ENCODE measurements around the gene TMC1.
"Not testable (repeated sequence)": the region's sequence is repeated elsewhere in the genome, so short reads cannot be mapped to it uniquely, and the experiment has no call there.

Gene TMC1

GRCh38 chr9:72537011-72537545 is 15.7 kb downstream of the TMC1 start:
- no peak overlapping the region for H3K4me3 ChIP-seq (ENCODE audit: low read depth, low read length)
- in situ Hi-C loops (cut with HindIII; ENCODE audit: low sequenced_read_pairs), result no loop called here
- no peak for TF ChIP-seq CTCF (IDR thresholded peaks at IDR 0.05; ENCODE audit: low read depth, low read length, missing control alignments)
- no peak for DNase-seq (ENCODE audit: low read depth)

- no peak overlapping the region for H3K4me3 ChIP-seq (ENCODE audit: low read depth, low read length)
- no peak for TF ChIP-seq CTCF (IDR thresholded peaks at IDR 0.05; ENCODE audit: low read depth, low read length, missing control alignments)
- DNase-seq (ENCODE audit: low read depth), result no peak
- in situ Hi-C loops (cut with HindIII; ENCODE audit: low sequenced_read_pairs), result no loop called here
Measured at GRCh38 chr9:72537671-72538070, 16.3 kb downstream of the TMC1 start.

GRCh38 chr9:72538921-72539702 is 17.7 kb downstream of the TMC1 start:
- DNase-seq (ENCODE audit: low read depth), result no peak
- no peak overlapping the region for H3K4me3 ChIP-seq (ENCODE audit: low read depth, low read length)
- in situ Hi-C loops (cut with HindIII; ENCODE audit: low sequenced_read_pairs), result no loop called here
- no peak for TF ChIP-seq CTCF (IDR thresholded peaks at IDR 0.05; ENCODE audit: low read depth, low read length, missing control alignments)

GRCh38 chr9:72539824-72540347 is 18.5 kb downstream of the TMC1 start:
- DNase-seq (ENCODE audit: low read depth), result no peak
- in situ Hi-C loops (cut with HindIII; ENCODE audit: low sequenced_read_pairs), result no loop called here
- no peak overlapping the region for H3K4me3 ChIP-seq (ENCODE audit: low read depth, low read length)
- TF ChIP-seq CTCF (IDR thresholded peaks at IDR 0.05; ENCODE audit: low read depth, low read length, missing control alignments), result no peak

- H3K4me3 ChIP-seq (ENCODE audit: low read depth, low read length), result no peak overlapping the region
- TF ChIP-seq CTCF (IDR thresholded peaks at IDR 0.05; ENCODE audit: low read depth, low read length, missing control alignments), result no peak
- in situ Hi-C loops (cut with HindIII; ENCODE audit: low sequenced_read_pairs), result no loop called here
- DNase-seq (ENCODE audit: low read depth), result no peak
Measured at GRCh38 chr9:72540348-72540873, 19.0 kb downstream of the TMC1 start.

GRCh38 chr9:72542537-72542833 is 21.1 kb downstream of the TMC1 start:
- in situ Hi-C loops (cut with HindIII; ENCODE audit: low sequenced_read_pairs); DNase-seq (ENCODE audit: low read depth); H3K4me3 ChIP-seq (ENCODE audit: low read depth, low read length): not testable (repeated sequence)

GRCh38 chr9:72542917-72543316 is 21.5 kb downstream of the TMC1 start:
- in situ Hi-C loops (cut with HindIII; ENCODE audit: low sequenced_read_pairs), result no loop called here

More at GRCh38 chr9:72542917-72543316, 21.5 kb downstream of the TMC1 start:
- no peak overlapping the region for H3K4me3 ChIP-seq (ENCODE audit: low read depth, low read length)
- no peak for TF ChIP-seq CTCF (IDR thresholded peaks at IDR 0.05; ENCODE audit: low read depth, low read length, missing control alignments)
- DNase-seq (ENCODE audit: low read depth), result no peak
